Panc1 (cell line): ENCODE results near the gene SLC25A39.

ENCODE experiments used
- CTCF ChIP-seq: fragments of 450-650 bp; IDR thresholded peaks from 2 replicates; pipeline ENCODE4 v1.5.1; 2017; ENCODE audit warnings: mild to moderate bottlenecking
- POLR2AphosphoS5 ChIP-seq: IDR thresholded peaks from 2 replicates; pipeline ENCODE4 v1.6.1; 2012; ENCODE audit warnings: mild to moderate bottlenecking, low read depth, low read length, moderate library complexity
- SIN3A ChIP-seq: IDR thresholded peaks from 2 replicates; pipeline ENCODE4 v1.6.1; 2012; ENCODE audit warnings: low read depth, mild to moderate bottlenecking, low read length, moderate library complexity, borderline replicate concordance; ENCODE audit not compliant: insufficient read depth
- TCF7L2 ChIP-seq: IDR thresholded peaks from 2 replicates; pipeline ENCODE4 v1.6.1; 2011; ENCODE audit warnings: mild to moderate bottlenecking, low read depth, low read length, inconsistent platforms
- TF ChIP-seq, protein P1 (sequence below), 2 experiments: IDR thresholded peaks; 2 replicates each; pipeline ENCODE4 v1.6.1; 2011 to 2012; ENCODE audit warnings: low read depth in 2 of 2, control low read depth in 1 of 2, low read length in 1 of 2, mild to moderate bottlenecking in 1 of 2, moderate library complexity in 1 of 2; ENCODE audit not compliant: insufficient read depth in 1 of 2

DNA sequence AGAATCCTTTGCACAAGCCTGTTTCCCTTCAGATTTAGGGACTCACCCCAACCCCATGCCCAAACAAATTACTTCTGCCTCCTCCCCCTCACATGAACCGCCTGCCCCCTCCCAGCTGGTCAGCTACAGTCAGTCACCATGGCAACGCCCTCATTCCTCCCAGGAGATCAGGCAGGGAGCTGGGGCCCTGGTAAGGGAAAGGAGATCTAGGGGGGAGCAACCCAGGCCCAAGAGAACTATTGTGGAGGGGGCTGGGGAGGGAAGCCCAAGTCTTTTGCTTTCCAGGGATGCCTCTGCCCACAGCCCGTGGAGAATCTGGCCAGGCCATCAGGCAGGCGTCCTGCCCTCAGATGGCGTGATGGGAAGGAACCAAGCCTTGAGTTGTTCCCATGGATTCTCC is 36.2 kb upstream of the SLC25A39 start:
- no peak for TF ChIP-seq CTCF
- no peak for TF ChIP-seq TCF7L2
- TF ChIP-seq SIN3A: no peak
- TF ChIP-seq POLR2AphosphoS5: no peak
- TF ChIP-seq, protein P1, sequence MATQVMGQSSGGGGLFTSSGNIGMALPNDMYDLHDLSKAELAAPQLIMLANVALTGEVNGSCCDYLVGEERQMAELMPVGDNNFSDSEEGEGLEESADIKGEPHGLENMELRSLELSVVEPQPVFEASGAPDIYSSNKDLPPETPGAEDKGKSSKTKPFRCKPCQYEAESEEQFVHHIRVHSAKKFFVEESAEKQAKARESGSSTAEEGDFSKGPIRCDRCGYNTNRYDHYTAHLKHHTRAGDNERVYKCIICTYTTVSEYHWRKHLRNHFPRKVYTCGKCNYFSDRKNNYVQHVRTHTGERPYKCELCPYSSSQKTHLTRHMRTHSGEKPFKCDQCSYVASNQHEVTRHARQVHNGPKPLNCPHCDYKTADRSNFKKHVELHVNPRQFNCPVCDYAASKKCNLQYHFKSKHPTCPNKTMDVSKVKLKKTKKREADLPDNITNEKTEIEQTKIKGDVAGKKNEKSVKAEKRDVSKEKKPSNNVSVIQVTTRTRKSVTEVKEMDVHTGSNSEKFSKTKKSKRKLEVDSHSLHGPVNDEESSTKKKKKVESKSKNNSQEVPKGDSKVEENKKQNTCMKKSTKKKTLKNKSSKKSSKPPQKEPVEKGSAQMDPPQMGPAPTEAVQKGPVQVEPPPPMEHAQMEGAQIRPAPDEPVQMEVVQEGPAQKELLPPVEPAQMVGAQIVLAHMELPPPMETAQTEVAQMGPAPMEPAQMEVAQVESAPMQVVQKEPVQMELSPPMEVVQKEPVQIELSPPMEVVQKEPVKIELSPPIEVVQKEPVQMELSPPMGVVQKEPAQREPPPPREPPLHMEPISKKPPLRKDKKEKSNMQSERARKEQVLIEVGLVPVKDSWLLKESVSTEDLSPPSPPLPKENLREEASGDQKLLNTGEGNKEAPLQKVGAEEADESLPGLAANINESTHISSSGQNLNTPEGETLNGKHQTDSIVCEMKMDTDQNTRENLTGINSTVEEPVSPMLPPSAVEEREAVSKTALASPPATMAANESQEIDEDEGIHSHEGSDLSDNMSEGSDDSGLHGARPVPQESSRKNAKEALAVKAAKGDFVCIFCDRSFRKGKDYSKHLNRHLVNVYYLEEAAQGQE (IDR thresholded peaks at IDR 0.05; ENCODE audit: insufficient read depth in 1 of 2, low read depth in 2 of 2, low read length in 1 of 2): no peak
